Astrocyte of the cerebellum (primary cell): Measurements from ENCODE around the gene ANKAR.
"Not testable (repeated sequence)": the region's sequence is repeated elsewhere in the genome, so short reads cannot be mapped to it uniquely, and the experiment has no call there.

Source experiments
- DNase-seq: peaks from one replicate; pipeline ENCODE4 v3.0.0-alpha.2; 2011; ENCODE audit warnings: low read depth
- H3K4me3 ChIP-seq: 2 replicates; pipeline ENCODE4 v1.5.1; 2011; ENCODE audit warnings: mild to moderate bottlenecking, low read depth, low read length, moderate library complexity
- in situ Hi-C: cut with HindIII; loops from 2 replicates; pipeline ENCODE4 v1.10.0; 2017; ENCODE audit warnings: low sequenced_read_pairs
- TF ChIP-seq, protein P1 (sequence below): IDR thresholded peaks from 2 replicates; pipeline ENCODE4 v1.5.1; 2012; ENCODE audit warnings: low read length, low read depth, moderate library complexity, mild to moderate bottlenecking; ENCODE audit errors: missing control alignments

ANKAR gene

GRCh38 chr2:189646521-189646920 lies 27.9 kb upstream of the ANKAR start:
- TF ChIP-seq, protein P1, sequence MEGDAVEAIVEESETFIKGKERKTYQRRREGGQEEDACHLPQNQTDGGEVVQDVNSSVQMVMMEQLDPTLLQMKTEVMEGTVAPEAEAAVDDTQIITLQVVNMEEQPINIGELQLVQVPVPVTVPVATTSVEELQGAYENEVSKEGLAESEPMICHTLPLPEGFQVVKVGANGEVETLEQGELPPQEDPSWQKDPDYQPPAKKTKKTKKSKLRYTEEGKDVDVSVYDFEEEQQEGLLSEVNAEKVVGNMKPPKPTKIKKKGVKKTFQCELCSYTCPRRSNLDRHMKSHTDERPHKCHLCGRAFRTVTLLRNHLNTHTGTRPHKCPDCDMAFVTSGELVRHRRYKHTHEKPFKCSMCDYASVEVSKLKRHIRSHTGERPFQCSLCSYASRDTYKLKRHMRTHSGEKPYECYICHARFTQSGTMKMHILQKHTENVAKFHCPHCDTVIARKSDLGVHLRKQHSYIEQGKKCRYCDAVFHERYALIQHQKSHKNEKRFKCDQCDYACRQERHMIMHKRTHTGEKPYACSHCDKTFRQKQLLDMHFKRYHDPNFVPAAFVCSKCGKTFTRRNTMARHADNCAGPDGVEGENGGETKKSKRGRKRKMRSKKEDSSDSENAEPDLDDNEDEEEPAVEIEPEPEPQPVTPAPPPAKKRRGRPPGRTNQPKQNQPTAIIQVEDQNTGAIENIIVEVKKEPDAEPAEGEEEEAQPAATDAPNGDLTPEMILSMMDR, result no peak
- DNase-seq, result no peak
- in situ Hi-C loops, result loop anchor here (25.0 kb wide), 1 partner anchor 184 kb away; no protein-coding TSS in a partner anchor
- H3K4me3 ChIP-seq, result no peak overlapping the region

DNA sequence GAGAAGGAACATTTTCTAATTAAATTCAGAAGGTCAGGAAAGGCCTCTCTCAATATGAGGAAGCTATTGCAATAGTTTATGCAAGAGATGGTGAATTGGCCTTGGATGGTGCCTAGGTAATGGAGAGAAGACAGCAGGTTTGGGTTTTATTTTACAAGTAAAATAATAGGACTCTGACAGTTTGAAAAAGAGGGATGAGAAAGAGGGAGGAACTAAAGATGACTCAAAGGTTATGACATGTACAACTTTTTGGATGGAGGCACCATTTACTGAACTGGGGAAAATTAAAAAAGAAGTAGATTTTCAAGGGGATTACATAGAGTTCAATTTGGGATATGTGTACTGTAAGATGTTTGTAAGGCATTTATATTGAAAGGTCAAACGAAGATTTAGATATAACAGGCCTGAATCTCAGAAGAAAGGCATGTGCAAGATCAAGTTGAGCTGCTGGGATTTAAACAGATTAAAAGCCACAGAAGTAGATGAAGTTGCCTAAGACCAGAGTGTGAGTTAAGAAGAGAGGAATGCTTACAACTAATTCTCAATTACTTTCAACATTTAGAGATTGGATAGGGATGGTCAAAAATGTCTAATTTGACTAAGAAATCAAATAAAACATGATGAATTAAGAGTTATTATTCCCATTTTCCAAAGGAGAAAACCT lies 25.5 kb upstream of the ANKAR start:
- H3K4me3 ChIP-seq, result no peak overlapping the region
- DNase-seq, result no peak
- in situ Hi-C loops, result loop anchor here (25.0 kb wide), 1 partner anchor 187 kb away; no protein-coding TSS in a partner anchor
- TF ChIP-seq, protein P1, result no peak

DNA sequence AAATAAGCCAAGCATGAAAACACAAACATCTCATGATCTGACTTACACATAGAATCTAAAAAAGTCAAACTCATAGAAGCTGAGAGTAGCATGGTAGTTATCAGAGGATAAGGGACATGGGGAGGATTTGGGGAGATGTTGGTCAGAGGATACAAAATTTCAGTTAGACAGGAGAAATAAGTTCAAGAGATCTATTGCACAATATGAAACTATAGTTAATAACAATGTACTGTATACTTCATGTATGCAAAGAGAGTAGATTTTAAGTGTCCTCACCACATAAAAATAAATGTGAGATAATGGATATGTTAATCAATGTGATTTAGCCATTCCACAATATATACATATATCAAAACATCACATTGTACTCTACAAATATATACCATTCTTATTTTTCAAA lies 23.2 kb upstream of the ANKAR start:
- TF ChIP-seq, protein P1, result no peak
- no peak for DNase-seq
- no peak overlapping the region for H3K4me3 ChIP-seq
- in situ Hi-C loops, result no loop called here

- in situ Hi-C loops, H3K4me3 ChIP-seq, DNase-seq: not testable (repeated sequence)
These were observed 21.0 kb upstream of the ANKAR start for GRCh38 chr2:189653464-189653863.

- TF ChIP-seq, protein P1, result no peak
- in situ Hi-C loops, result no loop called here
- DNase-seq, result no peak
These were observed 19.8 kb upstream of the ANKAR start for GRCh38 chr2:189654641-189655040.

GRCh38 chr2:189657867-189658266 lies 16.6 kb upstream of the ANKAR start:
- TF ChIP-seq, protein P1, result no peak
- DNase-seq, result no peak

More at GRCh38 chr2:189654641-189655040, 19.8 kb upstream of the ANKAR start:
- no peak overlapping the region for H3K4me3 ChIP-seq

More at GRCh38 chr2:189657867-189658266, 16.6 kb upstream of the ANKAR start:
- in situ Hi-C loops, result no loop called here
- no peak overlapping the region for H3K4me3 ChIP-seq
